Measurements from ENCODE around the gene STARD8. TPM values are rescaled to one million over a fixed set of nuclear protein-coding genes. Genes with fewer than 3 reads are reported as not detected.

Gene STARD8
- total RNA-seq, 1 donor from 2014 or later: 9.9 TPM

- Mint-ChIP-seq H3K27ac (no peak overlapping the region), H3K4me1 (ENCODE audit: unreplicated experiment) (no peaks in the 10 kb centered on the region), H3K27me3 (peaks cover 5% of the 10 kb centered on the region), H3K36me3 (no peaks in the 10 kb centered on the region), H3K4me3 (peak overlapping the region; percentile 85), H3K9me3 (no peaks in the 10 kb centered on the region)
- TF ChIP-seq, protein P1, sequence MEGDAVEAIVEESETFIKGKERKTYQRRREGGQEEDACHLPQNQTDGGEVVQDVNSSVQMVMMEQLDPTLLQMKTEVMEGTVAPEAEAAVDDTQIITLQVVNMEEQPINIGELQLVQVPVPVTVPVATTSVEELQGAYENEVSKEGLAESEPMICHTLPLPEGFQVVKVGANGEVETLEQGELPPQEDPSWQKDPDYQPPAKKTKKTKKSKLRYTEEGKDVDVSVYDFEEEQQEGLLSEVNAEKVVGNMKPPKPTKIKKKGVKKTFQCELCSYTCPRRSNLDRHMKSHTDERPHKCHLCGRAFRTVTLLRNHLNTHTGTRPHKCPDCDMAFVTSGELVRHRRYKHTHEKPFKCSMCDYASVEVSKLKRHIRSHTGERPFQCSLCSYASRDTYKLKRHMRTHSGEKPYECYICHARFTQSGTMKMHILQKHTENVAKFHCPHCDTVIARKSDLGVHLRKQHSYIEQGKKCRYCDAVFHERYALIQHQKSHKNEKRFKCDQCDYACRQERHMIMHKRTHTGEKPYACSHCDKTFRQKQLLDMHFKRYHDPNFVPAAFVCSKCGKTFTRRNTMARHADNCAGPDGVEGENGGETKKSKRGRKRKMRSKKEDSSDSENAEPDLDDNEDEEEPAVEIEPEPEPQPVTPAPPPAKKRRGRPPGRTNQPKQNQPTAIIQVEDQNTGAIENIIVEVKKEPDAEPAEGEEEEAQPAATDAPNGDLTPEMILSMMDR (conservative IDR thresholded peaks at IDR 0.05): no peak
- DNase-seq (ENCODE audit: extremely low spot score, unreplicated experiment): no peak
Measured at GRCh38 chrX:68693481-68694434, 46.3 kb downstream of the STARD8 start.

DNA sequence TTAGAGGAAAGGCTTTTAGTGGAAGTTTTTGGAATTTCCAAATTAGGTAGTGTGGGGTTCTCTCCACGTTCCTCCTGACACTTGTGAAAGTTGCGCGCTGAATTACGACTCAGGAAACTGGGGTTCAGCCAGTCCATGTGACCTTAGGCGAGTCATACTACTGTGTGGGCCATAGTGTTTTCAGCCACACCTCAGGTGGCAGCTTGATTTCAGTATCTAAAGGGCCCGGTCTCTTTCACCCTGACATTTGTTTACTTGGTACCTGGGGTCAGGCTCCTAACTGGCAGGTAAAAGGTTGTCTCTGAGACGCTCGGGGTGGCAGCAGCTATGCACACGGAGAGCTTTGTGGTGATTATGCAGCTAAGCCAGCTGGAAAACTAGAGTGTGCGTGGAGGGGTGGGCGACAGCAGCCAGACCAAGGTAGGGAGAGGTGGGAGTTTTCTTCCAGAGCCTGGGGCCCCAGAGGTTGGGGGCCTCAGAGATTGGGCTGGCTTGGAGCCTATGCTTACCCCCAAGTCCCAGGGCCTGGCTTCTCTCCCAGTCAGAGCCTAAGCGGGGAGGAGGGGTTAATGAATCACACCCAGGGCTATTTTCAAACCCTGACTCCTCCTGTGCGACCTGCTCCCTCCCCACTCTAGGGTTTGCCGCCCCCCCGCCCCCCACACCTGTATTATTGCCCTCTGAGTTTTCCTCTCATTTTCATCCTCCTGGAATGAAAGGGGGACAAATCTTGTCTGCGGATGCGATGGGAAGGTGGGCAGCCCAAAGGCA is 47.2 kb downstream of the STARD8 start:
- Mint-ChIP-seq H3K4me1 (ENCODE audit: unreplicated experiment) (no peaks in the 10 kb centered on the region), H3K27ac (no peak overlapping the region), H3K9me3 (no peaks in the 10 kb centered on the region), H3K36me3 (no peaks in the 10 kb centered on the region), H3K4me3 (peak overlapping the region; percentile 85), H3K27me3 (peaks cover 5% of the 10 kb centered on the region)
- TF ChIP-seq, protein P1 (conservative IDR thresholded peaks at IDR 0.05): no peak
- no peak for DNase-seq (ENCODE audit: extremely low spot score, unreplicated experiment)

DNA sequence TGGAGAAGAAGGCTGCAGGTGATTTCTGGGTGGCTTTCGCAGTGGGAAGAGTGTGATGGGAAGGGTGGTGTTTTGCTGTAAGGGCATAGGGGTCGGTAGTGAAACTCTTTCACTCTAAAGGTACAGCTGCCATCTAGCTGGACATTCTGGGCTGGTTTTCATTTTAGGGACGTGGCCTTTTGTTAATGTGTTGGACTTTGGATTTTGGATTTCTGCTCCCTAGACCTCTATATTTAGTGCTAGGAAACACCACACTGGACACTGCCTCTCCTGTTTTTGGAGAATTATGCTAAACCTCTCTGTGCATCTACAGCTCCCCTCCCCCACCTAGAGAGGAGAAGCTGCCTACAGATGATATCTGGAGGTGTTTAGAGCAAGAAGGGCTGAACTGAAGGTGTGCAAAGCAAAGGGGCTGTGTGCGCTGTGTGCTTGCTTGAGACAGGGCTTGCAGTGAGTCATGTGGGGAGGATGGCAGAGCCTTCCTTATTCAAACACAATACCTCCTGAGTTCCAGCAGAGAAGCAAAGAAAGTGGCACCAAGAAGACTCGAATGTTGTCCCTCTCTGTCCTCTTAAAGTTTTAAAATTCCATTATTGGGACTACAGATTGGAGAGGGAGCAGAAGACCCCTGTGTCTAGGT is 47.9 kb downstream of the STARD8 start:
- H3K36me3 Mint-ChIP-seq: no peaks in the 10 kb centered on the region
- H3K27ac Mint-ChIP-seq: no peak overlapping the region
- DNase-seq (ENCODE audit: extremely low spot score, unreplicated experiment): no peak
- peak overlapping the region; percentile 85 for H3K4me3 Mint-ChIP-seq
- H3K27me3 Mint-ChIP-seq: peaks cover 5% of the 10 kb centered on the region
- H3K9me3 Mint-ChIP-seq: no peaks in the 10 kb centered on the region
- H3K4me1 Mint-ChIP-seq (ENCODE audit: unreplicated experiment): no peaks in the 10 kb centered on the region
- TF ChIP-seq, protein P1 (conservative IDR thresholded peaks at IDR 0.05): no peak

- Mint-ChIP-seq H3K36me3 (no peaks in the 10 kb centered on the region), H3K4me1 (ENCODE audit: unreplicated experiment) (no peaks in the 10 kb centered on the region), H3K27me3 (peaks cover 5% of the 10 kb centered on the region), H3K27ac (no peak overlapping the region), H3K4me3 (peak overlapping the region; percentile 39), H3K9me3 (no peaks in the 10 kb centered on the region)
- DNase-seq (ENCODE audit: extremely low spot score, unreplicated experiment): no peak
- TF ChIP-seq, protein P1 (conservative IDR thresholded peaks at IDR 0.05): no peak
Measured at GRCh38 chrX:68696267-68696990, 49.0 kb downstream of the STARD8 start.

DNA sequence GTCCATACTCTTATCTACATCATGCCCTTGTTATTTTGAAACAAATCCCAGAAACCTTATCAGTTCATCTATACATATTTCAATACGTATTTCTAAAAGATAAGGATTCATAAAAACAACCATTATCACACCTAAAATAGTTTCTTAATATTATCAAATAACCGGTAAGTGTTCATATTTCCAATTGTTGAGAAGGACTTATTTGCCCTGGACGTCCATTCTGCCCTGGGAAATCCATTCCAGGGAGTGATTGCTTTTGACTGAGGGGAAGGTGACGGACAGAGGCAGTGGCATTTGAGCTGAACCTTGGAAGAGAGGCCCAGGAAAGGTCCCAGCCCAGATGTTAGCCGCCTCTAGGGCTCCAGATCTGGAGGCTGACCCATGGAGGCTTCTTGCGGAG is 49.6 kb downstream of the STARD8 start:
- TF ChIP-seq, protein P1 (conservative IDR thresholded peaks at IDR 0.05): no peak
- Mint-ChIP-seq H3K27ac (no peak overlapping the region), H3K9me3 (no peaks in the 10 kb centered on the region), H3K27me3 (peaks cover 5% of the 10 kb centered on the region), H3K36me3 (no peaks in the 10 kb centered on the region), H3K4me1 (ENCODE audit: unreplicated experiment) (no peaks in the 10 kb centered on the region), H3K4me3 (no peak overlapping the region)
- DNase-seq (ENCODE audit: extremely low spot score, unreplicated experiment): no peak

Measured in type B pancreatic cell (in vitro differentiated cells).